ENCODE measurements around the gene HIP1R. TPM values are rescaled to one million over a fixed set of nuclear protein-coding genes. Genes with fewer than 3 reads are reported as not detected.
A peak's percentile ranks its signal among the peaks of the same experiment; 100 is the strongest.

The HIP1R gene
- total and polyA plus RNA-seq, 2 of the 13 experiments (the other 11 are each of a cell fraction or from before 2014, with no cell fraction given): 18.4 to 25.5 TPM

GRCh38 chr12:122835750-122836026, 431 bp downstream of the HIP1R start (continued):
- TF ChIP-seq AHDC1 (CRISPR knock-in tag; IDR thresholded peaks at IDR 0.05; ENCODE audit: borderline replicate concordance) (no peak), ZNF143 (CRISPR knock-in tag; IDR thresholded peaks at IDR 0.05) (no peak), ZNF878 (CRISPR knock-in tag; IDR thresholded peaks at IDR 0.05) (no peak), ZSCAN29 (CRISPR knock-in tag; conservative IDR thresholded peaks at IDR 0.05) (no peak), ZBTB7B (CRISPR knock-in tag; IDR thresholded peaks at IDR 0.05) (no peak), ZNF83 (CRISPR knock-in tag; IDR thresholded peaks at IDR 0.05; ENCODE audit: borderline replicate concordance) (no peak), ZNF18 (CRISPR knock-in tag; IDR thresholded peaks at IDR 0.05; ENCODE audit: insufficient replicate concordance) (no peak), ZNF557 (CRISPR knock-in tag; IDR thresholded peaks at IDR 0.05) (no peak), ZNF879 (CRISPR knock-in tag; IDR thresholded peaks at IDR 0.05) (no peak), ZSCAN21 (CRISPR knock-in tag; IDR thresholded peaks at IDR 0.05; ENCODE audit: borderline replicate concordance) (no peak), ZNF3 (CRISPR knock-in tag; IDR thresholded peaks at IDR 0.05) (no peak), ZNF761 (CRISPR knock-in tag; conservative IDR thresholded peaks at IDR 0.05) (no peak), TCF7 (IDR thresholded peaks at IDR 0.05; ENCODE audit: low read depth) (no peak), SIN3A (IDR thresholded peaks at IDR 0.05; ENCODE audit: borderline replicate concordance, low read depth, low read length) (0 out of 2 replicates have a peak, but pooled peaks have one; percentile 18), GABPB1 (CRISPR knock-in tag; IDR thresholded peaks at IDR 0.05) (peak; percentile 63; the same call in 1 of the 2 replicates), GABPA (IDR thresholded peaks at IDR 0.05; ENCODE audit: low read depth, low read length) (peak; percentile 37), GABPA (CRISPR knock-in tag; IDR thresholded peaks at IDR 0.05; ENCODE audit: low read depth) (no peak)
- TF ChIP-seq, protein P1, sequence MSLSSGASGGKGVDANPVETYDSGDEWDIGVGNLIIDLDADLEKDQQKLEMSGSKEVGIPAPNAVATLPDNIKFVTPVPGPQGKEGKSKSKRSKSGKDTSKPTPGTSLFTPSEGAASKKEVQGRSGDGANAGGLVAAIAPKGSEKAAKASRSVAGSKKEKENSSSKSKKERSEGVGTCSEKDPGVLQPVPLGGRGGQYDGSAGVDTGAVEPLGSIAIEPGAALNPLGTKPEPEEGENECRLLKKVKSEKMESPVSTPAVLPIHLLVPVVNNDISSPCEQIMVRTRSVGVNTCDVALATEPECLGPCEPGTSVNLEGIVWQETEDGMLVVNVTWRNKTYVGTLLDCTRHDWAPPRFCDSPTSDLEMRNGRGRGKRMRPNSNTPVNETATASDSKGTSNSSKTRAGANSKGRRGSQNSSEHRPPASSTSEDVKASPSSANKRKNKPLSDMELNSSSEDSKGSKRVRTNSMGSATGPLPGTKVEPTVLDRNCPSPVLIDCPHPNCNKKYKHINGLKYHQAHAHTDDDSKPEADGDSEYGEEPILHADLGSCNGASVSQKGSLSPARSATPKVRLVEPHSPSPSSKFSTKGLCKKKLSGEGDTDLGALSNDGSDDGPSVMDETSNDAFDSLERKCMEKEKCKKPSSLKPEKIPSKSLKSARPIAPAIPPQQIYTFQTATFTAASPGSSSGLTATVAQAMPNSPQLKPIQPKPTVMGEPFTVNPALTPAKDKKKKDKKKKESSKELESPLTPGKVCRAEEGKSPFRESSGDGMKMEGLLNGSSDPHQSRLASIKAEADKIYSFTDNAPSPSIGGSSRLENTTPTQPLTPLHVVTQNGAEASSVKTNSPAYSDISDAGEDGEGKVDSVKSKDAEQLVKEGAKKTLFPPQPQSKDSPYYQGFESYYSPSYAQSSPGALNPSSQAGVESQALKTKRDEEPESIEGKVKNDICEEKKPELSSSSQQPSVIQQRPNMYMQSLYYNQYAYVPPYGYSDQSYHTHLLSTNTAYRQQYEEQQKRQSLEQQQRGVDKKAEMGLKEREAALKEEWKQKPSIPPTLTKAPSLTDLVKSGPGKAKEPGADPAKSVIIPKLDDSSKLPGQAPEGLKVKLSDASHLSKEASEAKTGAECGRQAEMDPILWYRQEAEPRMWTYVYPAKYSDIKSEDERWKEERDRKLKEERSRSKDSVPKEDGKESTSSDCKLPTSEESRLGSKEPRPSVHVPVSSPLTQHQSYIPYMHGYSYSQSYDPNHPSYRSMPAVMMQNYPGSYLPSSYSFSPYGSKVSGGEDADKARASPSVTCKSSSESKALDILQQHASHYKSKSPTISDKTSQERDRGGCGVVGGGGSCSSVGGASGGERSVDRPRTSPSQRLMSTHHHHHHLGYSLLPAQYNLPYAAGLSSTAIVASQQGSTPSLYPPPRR (CRISPR knock-in tag; IDR thresholded peaks at IDR 0.05; ENCODE audit: borderline replicate concordance): no peak

All from HepG2 (cell line).